ENCODE results near the gene LRP2. TPM values are rescaled to one million over a fixed set of nuclear protein-coding genes. Genes with fewer than 3 reads are reported as not detected.

LRP2 gene
- polyA plus RNA-seq, 1 of the 3 experiments (the other 2 are of a cell fraction), result not detected

GRCh38 chr2:169114056-169114455 is 248.3 kb downstream of the LRP2 start (continued):
- TF ChIP-seq REST (IDR thresholded peaks at IDR 0.05; ENCODE audit: low read depth, low read length) (no peak), FOXJ3 (CRISPR knock-in tag; IDR thresholded peaks at IDR 0.05) (no peak), RFX5 (IDR thresholded peaks at IDR 0.05; ENCODE audit: low read length) (no peak)

- no peak for DNase-seq
- Histone ChIP-seq H4K20me1 (ENCODE audit: insufficient read depth) (no peaks in the 10 kb centered on the region), H3K9me3 (no peaks in the 10 kb centered on the region), H3K27me3 (ENCODE audit: insufficient read depth) (no peaks in the 10 kb centered on the region), H3F3A (replicated peaks; ENCODE audit: insufficient read depth) (no peaks in the 10 kb centered on the region), H2AFZ (ENCODE audit: low read depth) (no peak overlapping the region), H3K27ac (ENCODE audit: low read depth in 2 of 2, low read length in 1 of 2) (no peak overlapping the region), H3K9ac (no peak overlapping the region), H3K4me1 (ENCODE audit: control insufficient read depth in 1 of 2, insufficient read depth in 2 of 2, low read depth in 1 of 2, low read length in 1 of 2) (no peaks in the 10 kb centered on the region; a peak in 1 of 4 replicates), H3K4me2 (no peak overlapping the region), H3K9me2 (no peaks in the 10 kb centered on the region), H3K79me2 (ENCODE audit: insufficient read depth) (no peaks in the 10 kb centered on the region), H3K36me3 (replicated peaks in 1 of 2; ENCODE audit: control insufficient read depth in 1 of 2, insufficient read depth in 2 of 2, low read length in 1 of 2) (no peaks in the 10 kb centered on the region), H3K4me3 (ENCODE audit: low read depth in 2 of 2, low read length in 1 of 2) (no peak overlapping the region)
- TF ChIP-seq MAX (IDR thresholded peaks at IDR 0.05; ENCODE audit: low read depth) (no peak), USF1 (IDR thresholded peaks at IDR 0.05; ENCODE audit: borderline replicate concordance, low read depth) (no peak), GATA2 (CRISPR knock-in tag; IDR thresholded peaks at IDR 0.05) (no peak), EZH2phosphoT487 (IDR thresholded peaks at IDR 0.05; ENCODE audit: borderline replicate concordance, low read depth) (no peak), CTCF (IDR thresholded peaks at IDR 0.05) (no peak), POLR2AphosphoS5 (IDR thresholded peaks at IDR 0.05; ENCODE audit: low read depth, low read length) (no peak), TEAD4 (IDR thresholded peaks at IDR 0.05; ENCODE audit: borderline replicate concordance, insufficient read depth) (no peak), MEF2A (IDR thresholded peaks at IDR 0.05; ENCODE audit: borderline replicate concordance, low read depth) (no peak), RAD21 (IDR thresholded peaks at IDR 0.05; ENCODE audit: low read length) (no peak), SIN3A (IDR thresholded peaks at IDR 0.05; ENCODE audit: borderline replicate concordance, low read depth, low read length) (no peak), NRF1 (IDR thresholded peaks at IDR 0.05; ENCODE audit: low read depth, low read length) (no peak)
- ChIA-PET POLR2A (no interaction called here), CTCF (interaction anchor here (1.0 to 6.1 kb wide), 4 partner anchors 18 to 284 kb away, joined by 3 to 94 read pairs (median 40); no protein-coding TSS in a partner anchor)
- 54% methylated on average over 4 of the region's 6 CpGs for WGBS (ENCODE audit: low lambda C conversion rate)
Observed at GRCh38 chr2:169112841-169113240, 249.5 kb downstream of the LRP2 start.
